Measurements from ENCODE around the gene UNC80.

DNA sequence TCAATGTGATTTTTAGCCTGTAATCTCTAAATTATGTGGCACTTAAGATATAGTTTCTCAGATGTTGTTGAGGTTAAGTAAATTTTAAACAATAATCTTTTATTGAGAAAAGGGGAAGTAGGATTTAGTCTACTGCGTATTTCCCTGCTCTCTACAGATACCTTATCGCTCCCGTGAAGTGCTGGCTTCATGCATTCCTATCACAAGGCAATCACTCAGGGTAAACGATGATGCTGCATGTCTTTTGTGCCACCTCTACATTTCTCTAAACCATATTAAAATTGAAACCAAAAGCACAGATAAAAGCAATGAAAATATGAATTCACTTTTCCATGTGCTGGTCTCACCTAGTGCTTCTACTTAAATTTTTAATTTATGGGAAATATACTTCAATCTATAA, 216.4 kb downstream of the UNC80 start:
- TF ChIP-seq, protein P1, sequence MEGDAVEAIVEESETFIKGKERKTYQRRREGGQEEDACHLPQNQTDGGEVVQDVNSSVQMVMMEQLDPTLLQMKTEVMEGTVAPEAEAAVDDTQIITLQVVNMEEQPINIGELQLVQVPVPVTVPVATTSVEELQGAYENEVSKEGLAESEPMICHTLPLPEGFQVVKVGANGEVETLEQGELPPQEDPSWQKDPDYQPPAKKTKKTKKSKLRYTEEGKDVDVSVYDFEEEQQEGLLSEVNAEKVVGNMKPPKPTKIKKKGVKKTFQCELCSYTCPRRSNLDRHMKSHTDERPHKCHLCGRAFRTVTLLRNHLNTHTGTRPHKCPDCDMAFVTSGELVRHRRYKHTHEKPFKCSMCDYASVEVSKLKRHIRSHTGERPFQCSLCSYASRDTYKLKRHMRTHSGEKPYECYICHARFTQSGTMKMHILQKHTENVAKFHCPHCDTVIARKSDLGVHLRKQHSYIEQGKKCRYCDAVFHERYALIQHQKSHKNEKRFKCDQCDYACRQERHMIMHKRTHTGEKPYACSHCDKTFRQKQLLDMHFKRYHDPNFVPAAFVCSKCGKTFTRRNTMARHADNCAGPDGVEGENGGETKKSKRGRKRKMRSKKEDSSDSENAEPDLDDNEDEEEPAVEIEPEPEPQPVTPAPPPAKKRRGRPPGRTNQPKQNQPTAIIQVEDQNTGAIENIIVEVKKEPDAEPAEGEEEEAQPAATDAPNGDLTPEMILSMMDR (IDR thresholded peaks at IDR 0.05): no peak
- no peak for TF ChIP-seq EZH2 (IDR thresholded peaks at IDR 0.05; ENCODE audit: borderline replicate concordance, insufficient read depth, low read depth, low read length, poor library complexity, severe bottlenecking)

All from B cell (primary cell).